Neural progenitor cell (in vitro differentiated cells): ENCODE results near the gene GUCY1A2.

ENCODE experiments used
- CTCF ChIP-seq: fragments of 200-600 bp; sonication (generic); IDR thresholded peaks from 2 replicates; pipeline ENCODE4 v1.5.1; 2017; ENCODE audit warnings: antibody characterized with exemption, mild to moderate bottlenecking
- EZH2 ChIP-seq: fragments of 200-600 bp; sonication (generic); IDR thresholded peaks from 2 replicates; pipeline ENCODE4 v1.6.1; 2017; ENCODE audit warnings: antibody characterized with exemption, mild to moderate bottlenecking, moderate library complexity

DNA sequence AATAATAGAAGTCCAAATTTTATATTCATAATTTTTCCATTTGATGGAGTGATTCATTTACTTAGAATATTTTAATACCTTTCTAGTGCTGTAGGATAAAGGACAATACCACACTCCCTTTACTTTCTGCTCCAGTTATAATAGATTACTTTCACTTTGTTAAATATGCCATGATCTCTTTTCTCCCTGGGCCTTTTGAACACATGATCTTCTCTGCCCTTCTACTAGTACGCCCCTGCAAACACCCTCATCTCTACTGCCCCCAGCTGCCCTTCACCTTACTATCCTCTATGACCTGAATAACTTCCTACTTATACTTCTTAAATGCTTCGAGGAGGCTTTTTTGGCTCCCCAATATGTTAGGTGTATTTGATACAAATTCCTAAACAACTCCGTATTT lies 177.3 kb downstream of the GUCY1A2 start:
- no peak for TF ChIP-seq CTCF
- no peak for TF ChIP-seq EZH2
